Bronchial epithelial cell (primary cell): Measurements from ENCODE around the gene C14orf180. TPM values are rescaled to one million over a fixed set of nuclear protein-coding genes. Genes with fewer than 3 reads are reported as not detected.

ENCODE experiments used
- DNase-seq: peaks from one replicate; pipeline ENCODE4 v3.0.0-alpha.2; 2010; ENCODE audit warnings: low read depth
- FAIRE-seq: peaks from 2 replicates; lab custom pipeline; 2011; peaks lifted over from hg19 to GRCh38; lab: Jason Lieb, UNC
- H3K27me3 ChIP-seq: 2 replicates; pipeline ENCODE4 v1.5.1; 2011; ENCODE audit warnings: low read length; ENCODE audit not compliant: control insufficient read depth, insufficient read depth
- H3K36me3 ChIP-seq: 2 replicates; pipeline ENCODE4 v1.5.1; 2011; ENCODE audit warnings: low read length; ENCODE audit not compliant: control insufficient read depth, insufficient read depth
- H3K4me3 ChIP-seq: 2 replicates; pipeline ENCODE4 v1.5.1; 2011; ENCODE audit warnings: mild to moderate bottlenecking, low read depth, low read length, control low read depth
- CTCF ChIP-seq: IDR thresholded peaks from 2 replicates; pipeline ENCODE4 v1.5.1; 2011; ENCODE audit warnings: mild to moderate bottlenecking, moderate library complexity, low read length, control low read depth, inconsistent platforms; ENCODE audit not compliant: insufficient read depth, severe bottlenecking
- total RNA-seq: library from RNA; depleted of rRNA; stranded (reverse); fragments of >200 nt; gene quantifications from 2 replicates; pipeline ENCODE4 v1.2.1, GENCODE V29; 2014

C14orf180 gene
- total RNA-seq, 1 donor from 2014 or later, result not detected

- Histone ChIP-seq H3K36me3 (no peaks in the 10 kb centered on the region), H3K4me3 (no peak overlapping the region), H3K27me3 (no peaks in the 10 kb centered on the region)
- no peak for TF ChIP-seq CTCF
- DNase-seq, result no peak
- no peak for FAIRE-seq
These were observed 26.8 kb upstream of the C14orf180 start for GRCh38 chr14:104552738-104553125.

GRCh38 chr14:104553166-104554087 lies 26.1 kb upstream of the C14orf180 start:
- FAIRE-seq (no peak), DNase-seq (no peak)
- Histone ChIP-seq H3K36me3 (no peaks in the 10 kb centered on the region), H3K27me3 (no peaks in the 10 kb centered on the region), H3K4me3 (no peak overlapping the region)
- TF ChIP-seq CTCF, result no peak

GRCh38 chr14:104554088-104554607 lies 25.4 kb upstream of the C14orf180 start:
- TF ChIP-seq CTCF, result no peak
- DNase-seq (no peak), FAIRE-seq (no peak)
- no peak overlapping the region for H3K4me3 ChIP-seq
- H3K36me3 ChIP-seq, result no peaks in the 10 kb centered on the region
- H3K27me3 ChIP-seq, result no peaks in the 10 kb centered on the region

GRCh38 chr14:104554608-104555429 lies 24.7 kb upstream of the C14orf180 start:
- Histone ChIP-seq H3K27me3 (no peaks in the 10 kb centered on the region), H3K4me3 (no peak overlapping the region), H3K36me3 (no peaks in the 10 kb centered on the region)
- no peak for FAIRE-seq
- no peak for DNase-seq
- TF ChIP-seq CTCF, result no peak

- H3K4me3 ChIP-seq, result no peak overlapping the region
- no peaks in the 10 kb centered on the region for H3K27me3 ChIP-seq
- DNase-seq (no peak), FAIRE-seq (no peak)
- no peak for TF ChIP-seq CTCF
- H3K36me3 ChIP-seq, result no peaks in the 10 kb centered on the region
These were observed 23.9 kb upstream of the C14orf180 start for GRCh38 chr14:104555430-104556255.
